ENCODE results near the gene REL. TPM values are rescaled to one million over a fixed set of nuclear protein-coding genes. Genes with fewer than 3 reads are reported as not detected.

The REL gene
- total RNA-seq, 4 donors from 2014 or later, result 15.0 to 32.1 (median 16.9) TPM

GRCh38 chr2:60965499-60965785, 84.1 kb downstream of the REL start:
- Histone ChIP-seq H3K9me3 (no peaks in the 10 kb centered on the region), H3K4me1 (peaks cover 5 to 21% of the 10 kb centered on the region in 2 donors), H3K4me3 (replicated peaks in 1 of 3) (no peak overlapping the region), H3K27ac (peak overlapping the region in 1 of 3 donors; percentile 40), H3K36me3 (no peaks in the 10 kb centered on the region), H3K27me3 (no peaks in the 10 kb centered on the region)
- TF ChIP-seq CTCF (IDR thresholded peaks at IDR 0.05) (no peak), POLR2A (IDR thresholded peaks at IDR 0.05) (no peak)
- no peak for DNase-seq
- intact Hi-C loops (cut with DNase I), result no loop called here

GRCh38 chr2:60966507-60967405, 85.4 kb downstream of the REL start:
- intact Hi-C loops (cut with DNase I), result no loop called here
- Histone ChIP-seq H3K4me3 (replicated peaks in 1 of 3) (no peak overlapping the region), H3K27me3 (no peaks in the 10 kb centered on the region), H3K9me3 (no peaks in the 10 kb centered on the region), H3K36me3 (no peaks in the 10 kb centered on the region), H3K27ac (no peak overlapping the region), H3K4me1 (peaks cover 0 to 13% of the 10 kb centered on the region in 2 donors)
- TF ChIP-seq POLR2A (IDR thresholded peaks at IDR 0.05), result no peak
- no peak for TF ChIP-seq CTCF (IDR thresholded peaks at IDR 0.05)
- 58 to 70% methylated on average over 1 of the region's 1 CpG for WGBS, 2 donors
- DNase-seq, result no peak

GRCh38 chr2:60972889-60973656, 91.7 kb downstream of the REL start:
- WGBS, 2 donors, result 90 to 97% methylated on average over 24 to 28 of the region's 32 CpGs
- Histone ChIP-seq H3K9me3 (no peaks in the 10 kb centered on the region), H3K4me3 (replicated peaks in 1 of 3) (no peak overlapping the region), H3K4me1 (no peaks in the 10 kb centered on the region), H3K27me3 (no peaks in the 10 kb centered on the region), H3K27ac (no peak overlapping the region), H3K36me3 (no peaks in the 10 kb centered on the region)
- no peak for DNase-seq
- intact Hi-C loops (cut with DNase I), result no loop called here
- TF ChIP-seq POLR2A (IDR thresholded peaks at IDR 0.05), result no peak

- no peaks in the 10 kb centered on the region for H3K27me3 ChIP-seq
- no peak for DNase-seq
- no peaks in the 10 kb centered on the region for H3K36me3 ChIP-seq
- no peak overlapping the region for H3K4me3 ChIP-seq (replicated peaks in 1 of 3)
- no peak overlapping the region for H3K27ac ChIP-seq
- H3K9me3 ChIP-seq, result no peaks in the 10 kb centered on the region
- intact Hi-C loops (cut with DNase I), result no loop called here
- no peak for TF ChIP-seq CTCF (IDR thresholded peaks at IDR 0.05)
- no peak for TF ChIP-seq POLR2A (IDR thresholded peaks at IDR 0.05)
- WGBS, 2 donors, result 82 to 84% methylated on average over 5 of the region's 5 CpGs
- H3K4me1 ChIP-seq, result no peaks in the 10 kb centered on the region
These were observed 92.3 kb downstream of the REL start for GRCh38 chr2:60973705-60974104.

GRCh38 chr2:60974652-60975051, 93.3 kb downstream of the REL start:
- Histone ChIP-seq H3K4me1 (no peaks in the 10 kb centered on the region), H3K9me3 (no peaks in the 10 kb centered on the region), H3K4me3 (replicated peaks in 1 of 3) (no peak overlapping the region), H3K27me3 (no peaks in the 10 kb centered on the region), H3K36me3 (no peaks in the 10 kb centered on the region), H3K27ac (no peak overlapping the region)
- TF ChIP-seq POLR2A (IDR thresholded peaks at IDR 0.05), result no peak
- no peak for TF ChIP-seq CTCF (IDR thresholded peaks at IDR 0.05)
- no peak for DNase-seq
- WGBS, 2 donors, result 98 to 99% methylated on average over 12 to 16 of the region's 16 CpGs
- intact Hi-C loops (cut with DNase I), result no loop called here

Small RNAs within 50 kb of the gene (small RNA-seq; reads per million reads assigned to genes)
- gene RN7SL632P (not detected), gene RNU4-51P (not detected)

Other genes with a start within 250 kb of the REL start
- gene PAPOLG, start 125.3 kb upstream of the REL start, total RNA-seq, result 10 to 100 TPM; 37.4 to 63.2 (median 41.4) TPM
- gene PEX13, start 136.1 kb downstream of the REL start, total RNA-seq, result 10 to 100 TPM; 51.5 to 85.6 (median 75.4) TPM
- gene PUS10, start 136.7 kb downstream of the REL start, total RNA-seq, result 10 to 100 TPM; 11.8 to 20.6 (median 16.2) TPM
- gene SANBR, start 184.3 kb downstream of the REL start, total RNA-seq, result 10 to 100 TPM in 1 of 4 donors, 1 to 10 TPM in 3; 5.3 to 16.3 (median 7.8) TPM